ENCODE data around the gene ROBO1.

ROBO1 gene

GRCh38 chr3:79255702-79256101 is 512.1 kb downstream of the ROBO1 start:
- peak overlapping the region; percentile 51 for H3K27ac ChIP-seq
- TF ChIP-seq EZH2 (IDR thresholded peaks at IDR 0.05) (no peak), POLR2AphosphoS5 (IDR thresholded peaks at IDR 0.05; ENCODE audit: borderline replicate concordance, low read depth, low read length) (no peak), FOXP2 (optimal IDR thresholded peaks at IDR 0.05; ENCODE audit: control extremely low read depth, extremely low read length, insufficient read depth) (no peak)
- DNase-seq (ENCODE audit: low read depth, low spot score), result peak; percentile 58
- H3K4me3 ChIP-seq, result no peak overlapping the region
- no peaks in the 10 kb centered on the region for H3K36me3 ChIP-seq (ENCODE audit: insufficient read depth, low read length)
- no peaks in the 10 kb centered on the region for H3K9me3 ChIP-seq (ENCODE audit: low read depth, low read length)
- no peak overlapping the region for H3K9ac ChIP-seq (ENCODE audit: insufficient read length)

GRCh38 chr3:79255292-79255691 is 512.5 kb downstream of the ROBO1 start:
- H3K4me3 ChIP-seq, result no peak overlapping the region
- TF ChIP-seq POLR2AphosphoS5 (IDR thresholded peaks at IDR 0.05; ENCODE audit: borderline replicate concordance, low read depth, low read length) (no peak), EZH2 (IDR thresholded peaks at IDR 0.05) (no peak), FOXP2 (optimal IDR thresholded peaks at IDR 0.05; ENCODE audit: control extremely low read depth, extremely low read length, insufficient read depth) (no peak)
- no peaks in the 10 kb centered on the region for H3K36me3 ChIP-seq (ENCODE audit: insufficient read depth, low read length)
- H3K9ac ChIP-seq (ENCODE audit: insufficient read length), result no peak overlapping the region
- H3K27ac ChIP-seq, result 0 out of 2 replicates have a peak overlapping the region, but pooled peaks have one; percentile 51
- no peaks in the 10 kb centered on the region for H3K9me3 ChIP-seq (ENCODE audit: low read depth, low read length)
- DNase-seq (ENCODE audit: low read depth, low spot score), result no peak

GRCh38 chr3:79253704-79254103 is 514.1 kb downstream of the ROBO1 start:
- Histone ChIP-seq H3K9me3 (ENCODE audit: low read depth, low read length) (no peaks in the 10 kb centered on the region), H3K36me3 (ENCODE audit: insufficient read depth, low read length) (no peaks in the 10 kb centered on the region), H3K9ac (ENCODE audit: insufficient read length) (no peak overlapping the region), H3K27ac (peak overlapping the region; percentile 92), H3K4me3 (peak overlapping the region; percentile 18; the same call in 1 of the 2 replicates)
- no peak for DNase-seq (ENCODE audit: low read depth, low spot score)
- TF ChIP-seq EZH2 (IDR thresholded peaks at IDR 0.05) (no peak), FOXP2 (optimal IDR thresholded peaks at IDR 0.05; ENCODE audit: control extremely low read depth, extremely low read length, insufficient read depth) (no peak), POLR2AphosphoS5 (IDR thresholded peaks at IDR 0.05; ENCODE audit: borderline replicate concordance, low read depth, low read length) (no peak)

GRCh38 chr3:79253271-79253670 is 514.5 kb downstream of the ROBO1 start:
- Histone ChIP-seq H3K27ac (peak overlapping the region; percentile 92), H3K9ac (ENCODE audit: insufficient read length) (peak overlapping the region; percentile 12), H3K9me3 (ENCODE audit: low read depth, low read length) (no peaks in the 10 kb centered on the region), H3K36me3 (ENCODE audit: insufficient read depth, low read length) (no peaks in the 10 kb centered on the region), H3K4me3 (peak overlapping the region; percentile 18; the same call in 1 of the 2 replicates)
- no peak for TF ChIP-seq FOXP2 (optimal IDR thresholded peaks at IDR 0.05; ENCODE audit: control extremely low read depth, extremely low read length, insufficient read depth)
- no peak for TF ChIP-seq POLR2AphosphoS5 (IDR thresholded peaks at IDR 0.05; ENCODE audit: borderline replicate concordance, low read depth, low read length)
- TF ChIP-seq EZH2 (IDR thresholded peaks at IDR 0.05), result no peak
- DNase-seq (ENCODE audit: low read depth, low spot score), result no peak

- Histone ChIP-seq H3K9me3 (ENCODE audit: low read depth, low read length) (no peaks in the 10 kb centered on the region), H3K36me3 (ENCODE audit: insufficient read depth, low read length) (no peaks in the 10 kb centered on the region), H3K9ac (ENCODE audit: insufficient read length) (no peak overlapping the region), H3K4me3 (no peak overlapping the region), H3K27ac (no peak overlapping the region)
- no peak for DNase-seq (ENCODE audit: low read depth, low spot score)
- TF ChIP-seq EZH2 (IDR thresholded peaks at IDR 0.05) (no peak), FOXP2 (optimal IDR thresholded peaks at IDR 0.05; ENCODE audit: control extremely low read depth, extremely low read length, insufficient read depth) (no peak), POLR2AphosphoS5 (IDR thresholded peaks at IDR 0.05; ENCODE audit: borderline replicate concordance, low read depth, low read length) (no peak)
Observed at GRCh38 chr3:79250746-79251145, 517.1 kb downstream of the ROBO1 start.

GRCh38 chr3:79249701-79250100 is 518.1 kb downstream of the ROBO1 start:
- no peak for TF ChIP-seq FOXP2 (optimal IDR thresholded peaks at IDR 0.05; ENCODE audit: control extremely low read depth, extremely low read length, insufficient read depth)
- TF ChIP-seq POLR2AphosphoS5 (IDR thresholded peaks at IDR 0.05; ENCODE audit: borderline replicate concordance, low read depth, low read length), result no peak
- TF ChIP-seq EZH2 (IDR thresholded peaks at IDR 0.05), result no peak
- Histone ChIP-seq H3K36me3 (ENCODE audit: insufficient read depth, low read length) (no peaks in the 10 kb centered on the region), H3K9ac (ENCODE audit: insufficient read length) (no peak overlapping the region), H3K9me3 (ENCODE audit: low read depth, low read length) (no peaks in the 10 kb centered on the region), H3K27ac (no peak overlapping the region), H3K4me3 (no peak overlapping the region)
- no peak for DNase-seq (ENCODE audit: low read depth, low spot score)

GRCh38 chr3:79247725-79248043 is 520.1 kb downstream of the ROBO1 start:
- peak overlapping the region; percentile 73 for H3K4me3 ChIP-seq
- peak overlapping the region; percentile 95 for H3K27ac ChIP-seq
- DNase-seq (ENCODE audit: low read depth, low spot score), result peak; percentile 85
- TF ChIP-seq FOXP2 (optimal IDR thresholded peaks at IDR 0.05; ENCODE audit: control extremely low read depth, extremely low read length, insufficient read depth) (no peak), POLR2AphosphoS5 (IDR thresholded peaks at IDR 0.05; ENCODE audit: borderline replicate concordance, low read depth, low read length) (peak; percentile 30; the same call in 1 of the 2 replicates)
- no peaks in the 10 kb centered on the region for H3K36me3 ChIP-seq (ENCODE audit: insufficient read depth, low read length)
- no peaks in the 10 kb centered on the region for H3K9me3 ChIP-seq (ENCODE audit: low read depth, low read length)
- peak overlapping the region; percentile 45 for H3K9ac ChIP-seq (ENCODE audit: insufficient read length)

- Histone ChIP-seq H3K4me3 (peak overlapping the region; percentile 73), H3K9ac (ENCODE audit: insufficient read length) (peak overlapping the region; percentile 45), H3K36me3 (ENCODE audit: insufficient read depth, low read length) (no peaks in the 10 kb centered on the region), H3K27ac (peak overlapping the region; percentile 95), H3K9me3 (ENCODE audit: low read depth, low read length) (no peaks in the 10 kb centered on the region)
- no peak for TF ChIP-seq FOXP2 (optimal IDR thresholded peaks at IDR 0.05; ENCODE audit: control extremely low read depth, extremely low read length, insufficient read depth)
- no peak for TF ChIP-seq EZH2 (IDR thresholded peaks at IDR 0.05)
- TF ChIP-seq POLR2AphosphoS5 (IDR thresholded peaks at IDR 0.05; ENCODE audit: borderline replicate concordance, low read depth, low read length), result no peak
- no peak for DNase-seq (ENCODE audit: low read depth, low spot score)
Observed at GRCh38 chr3:79246875-79247724, 520.7 kb downstream of the ROBO1 start.

Measured in SK-N-MC (cell line).